HG02678 (cell line): ENCODE data around the gene CDH2.

Experiments
- ATAC-seq: cut with Tn5 transposase; IDR thresholded peaks from one replicate; pipeline ENCODE4 v1.9.1; 2021; ENCODE audit warnings: mild to moderate bottlenecking, moderate library complexity; ENCODE audit not compliant: unreplicated experiment

CDH2 gene

DNA sequence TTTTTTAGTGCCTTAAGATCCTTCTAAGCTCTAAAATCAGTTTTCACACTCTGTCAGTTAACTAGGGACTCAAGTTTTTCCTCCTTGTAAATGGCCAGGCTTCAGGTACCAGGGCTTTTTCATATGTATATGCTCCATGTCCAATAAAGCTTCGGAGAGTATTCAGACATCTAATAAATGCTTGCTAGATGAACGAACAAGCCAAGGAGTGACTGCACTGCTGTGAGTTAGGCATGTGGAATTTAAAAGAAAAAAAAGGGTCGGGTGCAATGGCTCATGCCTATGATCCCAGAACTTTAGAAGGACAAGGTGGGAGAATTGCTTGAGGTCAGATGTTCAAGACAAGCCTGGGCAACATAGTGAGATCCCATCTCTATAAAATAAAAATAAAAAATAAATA, 81.9 kb downstream of the CDH2 start:
- no peak for ATAC-seq

DNA sequence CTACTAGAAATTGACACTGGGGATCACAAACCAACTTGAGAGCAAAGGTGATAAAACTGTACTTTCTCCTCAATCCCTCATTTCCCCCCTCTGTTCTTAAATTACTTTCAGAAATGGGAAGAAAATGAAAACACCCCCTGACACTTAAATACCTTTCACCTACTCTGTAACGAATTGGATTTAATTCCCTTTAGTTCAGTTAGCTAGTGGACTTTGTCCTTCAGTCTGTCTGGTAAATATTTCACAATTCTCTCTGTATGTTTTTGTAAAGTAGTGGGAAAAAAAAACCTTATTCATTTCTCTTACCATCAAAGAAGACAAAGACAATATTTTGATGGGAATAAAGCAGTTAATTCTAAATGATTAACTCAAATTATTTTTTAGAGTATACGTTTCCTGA, 85.7 kb downstream of the CDH2 start:
- no peak for ATAC-seq

DNA sequence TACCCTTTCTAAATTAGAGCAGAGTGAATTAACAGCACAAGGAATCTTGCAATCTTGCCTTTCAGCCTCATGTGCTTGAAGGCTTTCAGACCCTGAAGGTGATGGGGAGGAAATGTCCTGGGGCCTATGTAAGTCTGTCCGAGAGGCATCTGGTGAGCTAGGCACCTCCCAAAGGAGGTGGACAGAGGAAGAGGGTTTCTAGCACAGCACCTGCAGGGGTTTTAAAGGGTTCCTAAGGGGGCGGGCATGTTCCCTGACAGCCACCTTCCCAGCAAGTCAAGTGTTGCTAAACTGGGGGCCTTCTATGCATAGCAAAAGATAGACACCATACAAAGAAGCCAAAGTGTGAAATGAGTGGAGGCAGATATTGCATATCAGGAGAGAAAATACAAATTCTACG, 88.5 kb downstream of the CDH2 start:
- no peak for ATAC-seq

DNA sequence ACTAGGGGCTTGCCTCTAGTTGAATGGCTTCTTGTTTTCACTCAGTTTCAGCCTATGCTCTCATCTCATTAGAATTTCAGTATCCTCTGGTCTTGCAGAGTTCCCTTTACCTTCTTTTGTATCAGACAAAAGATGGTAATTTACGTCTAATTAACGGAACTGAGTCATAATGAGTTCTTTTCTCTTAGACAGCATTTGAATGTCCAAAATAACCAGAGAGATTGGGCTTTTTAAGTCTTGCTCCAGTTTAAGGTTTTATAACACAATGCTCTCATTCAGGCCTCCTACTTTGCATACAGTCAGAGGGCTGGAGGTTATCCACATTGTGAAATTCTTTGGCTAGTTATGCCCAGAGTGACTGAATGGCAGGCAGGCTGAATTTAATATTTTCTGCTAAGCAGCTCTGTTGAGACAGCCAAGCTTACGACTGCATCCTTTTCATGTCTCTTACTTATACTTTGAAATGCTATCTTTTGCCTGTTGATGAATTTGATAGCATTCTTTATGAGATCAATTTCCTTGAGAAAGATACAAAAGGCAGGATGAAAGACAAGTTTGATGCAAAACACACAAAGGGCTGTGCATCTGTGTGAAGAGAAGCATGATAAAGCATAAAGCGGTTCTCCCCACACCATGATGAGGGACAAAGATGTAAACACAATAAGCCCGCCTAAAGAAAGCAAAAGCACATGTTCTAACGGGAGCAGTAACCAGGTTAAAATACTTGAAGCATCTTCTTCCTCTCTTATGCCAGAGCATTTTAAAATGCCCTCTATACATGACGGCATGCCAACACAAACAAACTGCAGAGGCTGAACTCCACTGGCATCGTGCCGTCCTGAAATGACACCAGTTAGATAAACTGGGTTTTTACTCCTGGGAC, 90.0 kb downstream of the CDH2 start:
- ATAC-seq: no peak

DNA sequence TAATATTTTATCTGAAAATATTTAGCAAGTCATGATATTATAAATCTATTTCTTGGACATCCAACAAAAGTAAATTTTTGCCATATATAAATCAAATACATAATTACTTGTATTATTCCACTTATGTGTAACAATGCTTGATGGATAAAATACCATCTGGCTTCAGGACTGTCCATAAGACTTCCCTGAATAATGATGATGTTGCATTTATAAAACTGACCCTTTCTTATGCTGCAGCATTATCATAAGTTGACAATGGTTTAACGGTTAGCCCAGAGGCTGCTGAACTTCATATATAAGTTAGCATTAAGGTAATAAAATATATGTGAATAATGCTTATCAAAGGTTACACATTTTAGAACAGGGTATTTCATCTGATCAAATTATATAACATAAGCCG, 95.4 kb downstream of the CDH2 start:
- ATAC-seq: no peak

DNA sequence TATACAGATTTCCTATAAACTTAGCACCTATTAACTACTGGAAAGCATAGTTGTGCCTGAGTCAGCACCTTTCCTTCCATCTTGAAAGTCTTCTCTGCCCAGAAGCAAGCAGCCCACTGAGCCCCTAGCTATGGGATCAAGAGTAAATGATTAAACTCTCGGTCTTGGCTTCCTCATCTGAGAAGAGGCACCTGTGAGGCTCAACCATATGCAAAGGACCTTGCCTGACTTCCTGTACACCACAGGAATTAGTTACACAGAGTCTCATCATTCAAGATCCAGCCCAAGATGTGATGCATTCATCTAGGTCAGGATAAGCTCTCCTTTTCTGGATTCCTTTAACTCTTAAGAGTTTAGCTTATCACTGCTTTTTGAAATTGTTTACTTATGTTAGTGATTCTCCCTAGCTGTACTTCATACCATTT, 96.0 kb downstream of the CDH2 start:
- ATAC-seq: no peak

DNA sequence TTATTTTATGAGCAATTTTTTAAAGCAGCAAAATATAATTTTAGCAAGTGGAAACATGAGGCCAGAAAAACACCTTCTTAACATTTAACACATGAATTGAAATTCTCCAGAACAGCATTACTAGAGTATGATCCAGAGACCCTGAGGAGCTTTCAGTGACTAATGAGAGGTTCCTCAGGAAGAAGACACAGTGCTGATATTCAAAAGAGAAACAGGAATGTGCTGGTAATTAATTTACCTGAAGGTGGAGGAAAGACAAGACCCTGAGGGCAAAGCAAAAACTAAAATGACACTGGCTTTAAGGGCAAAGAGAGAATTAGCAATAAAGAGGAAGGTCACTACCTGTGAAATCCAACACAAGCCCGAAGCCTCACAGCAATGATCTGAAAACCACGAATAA, 97.0 kb downstream of the CDH2 start:
- no peak for ATAC-seq

DNA sequence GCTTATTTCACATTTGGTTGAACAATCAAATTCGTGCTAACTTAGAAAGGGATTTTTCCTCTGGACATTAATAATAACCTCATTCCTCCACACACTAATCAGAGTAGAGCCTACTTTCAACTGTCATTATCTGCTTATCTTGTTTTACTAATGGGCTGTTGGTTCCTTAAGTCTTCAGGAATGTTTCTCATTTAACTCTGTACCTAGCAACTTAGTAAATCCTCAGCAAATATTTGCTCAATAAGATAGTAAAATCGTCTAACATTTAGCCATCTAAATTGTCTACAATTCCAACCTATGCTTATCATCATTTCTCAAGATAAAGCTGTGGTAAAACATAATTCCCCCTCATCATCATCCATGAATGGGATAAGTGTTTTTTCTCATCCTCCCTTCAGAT, 98.1 kb downstream of the CDH2 start:
- ATAC-seq: no peak

DNA sequence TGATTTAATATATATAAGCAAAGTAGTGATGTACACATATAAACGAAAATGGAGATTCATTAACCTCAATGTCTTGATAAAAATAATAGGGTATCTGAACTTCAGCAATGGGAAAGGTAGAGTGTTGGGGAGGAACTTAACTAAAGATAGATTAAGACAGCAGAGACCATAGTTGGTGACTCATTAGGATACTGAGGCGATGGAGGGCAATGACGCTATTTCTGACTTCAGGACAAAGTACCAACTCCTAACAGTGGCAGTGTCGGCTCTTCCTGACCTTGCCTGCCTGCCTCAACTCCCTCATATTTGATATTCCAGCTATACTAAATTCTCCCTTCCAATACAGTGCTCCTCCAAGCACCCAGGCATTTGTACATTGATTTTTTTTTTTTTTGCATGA, 98.6 kb downstream of the CDH2 start:
- ATAC-seq: no peak

DNA sequence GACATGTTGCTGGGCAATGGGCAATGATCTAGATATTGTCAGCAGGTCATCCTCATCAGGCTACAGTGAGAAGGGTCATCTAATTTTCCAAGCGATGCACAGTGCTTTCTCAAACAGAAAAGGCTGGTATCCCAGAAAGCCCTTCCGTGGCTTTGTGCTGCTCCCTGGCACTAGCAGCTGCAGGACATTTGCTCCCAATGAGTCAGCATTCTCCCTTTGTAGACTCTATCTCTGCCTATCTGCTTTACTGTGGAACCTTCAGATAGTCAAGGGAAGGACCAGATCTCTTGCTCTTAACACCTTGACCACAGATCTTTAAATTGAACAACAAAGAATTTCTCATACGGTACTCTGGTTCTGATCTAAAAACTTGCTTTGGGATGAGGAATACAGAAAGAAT, 101.4 kb downstream of the CDH2 start:
- no peak for ATAC-seq

DNA sequence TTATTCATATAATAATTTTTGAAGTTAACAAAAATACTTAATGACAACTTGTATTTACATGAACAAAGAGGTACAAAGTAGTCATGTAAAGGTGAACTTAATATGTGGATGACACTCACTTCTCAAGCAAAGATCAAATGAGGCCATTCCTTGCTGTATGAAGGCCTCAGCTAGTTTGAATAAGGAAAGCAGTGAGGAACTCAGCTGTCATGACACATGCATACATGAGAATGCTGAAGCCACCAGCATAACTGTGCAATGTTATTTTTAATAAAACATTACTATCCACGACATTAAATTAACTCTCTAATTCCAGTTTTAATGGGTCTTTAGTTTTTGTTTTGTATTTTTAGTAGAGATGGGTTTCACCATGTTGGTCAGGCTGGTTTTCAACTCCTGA, 102.9 kb downstream of the CDH2 start:
- ATAC-seq: no peak

DNA sequence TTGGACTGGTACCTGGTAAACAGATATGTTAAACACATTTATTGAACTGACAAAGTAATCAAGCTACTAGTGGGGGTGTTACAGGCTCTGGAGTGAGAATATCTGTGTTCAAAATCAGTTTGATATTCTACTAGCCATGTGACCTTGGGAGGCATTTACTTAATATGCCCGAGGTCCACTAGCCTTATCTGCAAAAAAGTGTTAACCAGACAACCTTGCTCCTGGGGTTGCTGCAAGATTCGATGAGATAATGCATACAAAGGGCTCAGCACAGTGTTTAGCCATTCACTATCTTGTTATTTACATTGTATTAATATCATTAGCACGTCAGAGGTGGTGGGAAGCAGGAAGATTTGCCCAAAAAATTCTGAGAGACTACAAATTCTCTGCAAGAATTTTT, 103.3 kb downstream of the CDH2 start:
- no peak for ATAC-seq

DNA sequence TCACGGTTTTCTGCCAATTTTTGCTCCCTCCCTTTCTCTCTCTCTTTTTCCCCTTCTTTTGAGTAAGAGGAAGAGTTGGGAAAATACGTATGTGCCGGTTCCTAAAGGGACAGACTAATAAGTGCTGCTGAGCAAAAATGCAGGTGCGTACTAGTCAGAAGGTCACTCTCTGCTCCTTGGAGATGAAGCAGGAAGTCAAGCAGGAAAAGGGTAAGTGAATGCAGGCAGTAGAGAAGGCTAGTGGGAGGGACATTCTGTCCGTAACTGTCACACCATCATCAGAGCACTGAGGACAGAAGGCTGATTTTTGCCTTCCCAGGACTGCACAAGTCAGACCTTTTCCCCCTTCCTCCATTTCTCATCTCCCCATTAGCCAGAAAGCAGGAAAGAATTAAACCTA, 105.7 kb downstream of the CDH2 start:
- ATAC-seq: no peak

DNA sequence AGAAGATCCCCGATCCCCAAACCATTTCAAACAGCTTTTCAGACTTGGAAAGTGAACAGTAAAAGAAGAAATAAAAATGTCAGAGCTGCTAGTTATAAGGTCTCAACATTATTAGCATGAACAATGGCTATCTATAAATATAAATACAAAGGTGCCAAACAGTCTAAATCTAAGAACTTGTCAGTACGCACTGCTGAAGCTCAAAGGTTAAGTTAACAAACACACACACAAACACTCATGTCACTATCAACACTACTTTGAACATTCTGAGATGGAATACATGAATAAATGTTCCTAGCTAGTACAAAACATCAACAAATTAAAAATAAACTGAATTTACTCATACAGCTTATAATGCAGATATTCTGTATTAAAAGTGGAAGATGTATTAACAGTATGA, 108.7 kb downstream of the CDH2 start:
- no peak for ATAC-seq

DNA sequence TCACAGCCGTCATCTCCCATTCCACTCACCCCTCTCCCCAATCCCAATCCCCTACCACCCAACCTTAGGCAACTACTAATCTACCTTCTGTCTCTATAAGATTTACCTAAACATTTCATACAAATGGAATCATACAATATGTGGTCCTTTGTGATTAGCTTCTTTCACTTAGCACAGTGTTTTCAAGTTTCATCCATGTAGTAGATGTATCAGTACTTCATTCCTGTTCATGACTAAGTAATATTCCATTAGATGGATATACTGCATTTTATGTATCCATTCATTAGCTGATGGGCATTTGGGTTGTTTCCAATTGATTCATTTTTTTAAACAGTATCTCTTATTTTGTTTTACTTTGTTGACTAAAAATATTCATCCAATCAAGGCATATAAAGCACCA, 109.6 kb downstream of the CDH2 start:
- ATAC-seq: no peak

DNA sequence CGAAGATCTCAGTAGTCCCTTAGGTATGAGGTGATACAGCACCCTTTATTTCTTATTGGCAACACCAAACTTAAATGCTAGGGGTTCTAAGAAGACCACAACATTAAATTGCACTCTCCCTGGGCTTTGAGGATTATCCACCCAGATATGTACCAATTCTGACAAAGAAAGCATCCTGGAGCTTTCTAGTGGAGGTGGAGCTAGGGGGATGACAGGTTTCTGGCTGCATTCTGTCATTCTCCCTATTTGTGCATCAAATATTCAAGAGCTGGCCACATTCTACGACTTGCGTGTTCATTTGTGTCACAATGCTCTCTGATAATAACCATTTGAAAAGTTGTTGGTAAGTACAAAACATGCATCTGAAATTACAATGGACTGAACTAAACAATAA, 111.1 kb downstream of the CDH2 start:
- ATAC-seq: no peak

DNA sequence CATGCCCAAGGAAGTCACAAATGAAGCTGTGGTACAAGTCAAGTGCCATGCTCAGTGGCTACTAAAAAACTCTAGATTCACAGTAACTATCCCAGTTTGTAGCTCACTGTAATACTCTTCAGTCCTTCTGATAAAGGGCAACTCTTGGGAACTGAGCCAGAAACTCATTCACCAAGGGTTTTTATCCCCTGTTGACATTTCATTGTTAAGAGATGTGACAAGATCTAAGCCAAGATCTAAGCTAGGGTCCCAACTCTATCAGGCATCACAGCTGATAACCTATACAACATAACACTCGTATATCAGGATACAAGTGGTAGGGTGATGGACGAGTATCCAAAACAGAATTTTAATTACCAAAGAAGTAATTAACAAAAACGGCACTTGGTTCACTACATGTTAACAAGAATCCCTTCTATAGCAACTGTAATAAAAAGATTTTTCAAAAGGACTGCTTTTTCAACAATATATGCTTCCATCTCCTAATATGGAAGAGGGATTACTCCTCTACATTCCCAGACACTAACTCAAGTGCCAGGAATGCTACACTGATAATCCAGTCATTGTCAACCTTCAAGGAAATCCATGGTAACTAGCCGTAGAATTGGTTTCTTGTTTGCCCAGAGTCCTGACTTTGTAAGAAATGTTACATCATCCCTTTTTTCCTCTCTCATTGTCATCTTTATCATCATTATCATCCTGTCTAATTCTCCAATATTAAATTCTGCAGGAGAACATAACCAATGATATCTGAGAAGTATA, 111.7 kb downstream of the CDH2 start:
- no peak for ATAC-seq

DNA sequence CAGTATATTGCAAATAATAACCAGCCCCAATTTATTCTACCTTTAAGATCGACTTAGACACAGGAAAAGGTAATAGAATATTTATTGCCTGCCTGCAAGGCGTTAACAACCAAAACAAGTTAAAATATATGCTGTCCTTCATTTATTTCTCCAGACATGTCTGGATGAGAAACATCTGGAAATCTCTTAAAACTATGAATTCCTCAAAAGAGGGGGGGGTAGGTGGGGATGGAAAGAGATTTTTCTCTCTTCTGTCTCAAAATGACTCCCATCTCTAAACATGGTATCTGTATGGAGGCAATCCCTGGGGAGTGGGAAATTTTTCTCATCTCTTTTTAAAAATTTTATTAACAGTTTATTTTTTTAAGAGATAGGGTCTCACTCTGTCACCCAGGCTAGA, 113.0 kb downstream of the CDH2 start:
- no peak for ATAC-seq

DNA sequence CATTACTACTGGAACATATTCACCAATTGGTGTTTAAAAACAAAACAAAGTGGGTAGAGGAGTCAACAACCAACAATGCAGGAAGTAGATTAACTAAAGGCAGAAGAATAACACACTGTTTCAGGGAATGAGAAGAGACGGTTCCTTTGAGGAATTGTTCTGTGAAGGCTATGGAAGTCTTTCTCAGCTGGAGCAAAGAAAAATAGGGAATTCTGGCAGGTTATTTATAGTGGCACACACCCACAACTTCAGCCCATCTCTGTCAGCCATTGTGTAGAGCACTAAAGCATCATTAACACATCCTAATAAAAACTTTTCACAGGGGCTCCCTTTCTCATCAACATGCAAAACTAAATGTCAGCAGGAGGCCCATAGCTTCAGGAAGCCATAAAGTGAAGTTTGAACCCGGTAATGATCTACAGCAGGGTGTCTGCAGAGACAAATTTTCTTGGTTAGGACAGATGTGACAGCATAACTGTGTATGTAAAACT, 113.6 kb downstream of the CDH2 start:
- ATAC-seq: no peak

DNA sequence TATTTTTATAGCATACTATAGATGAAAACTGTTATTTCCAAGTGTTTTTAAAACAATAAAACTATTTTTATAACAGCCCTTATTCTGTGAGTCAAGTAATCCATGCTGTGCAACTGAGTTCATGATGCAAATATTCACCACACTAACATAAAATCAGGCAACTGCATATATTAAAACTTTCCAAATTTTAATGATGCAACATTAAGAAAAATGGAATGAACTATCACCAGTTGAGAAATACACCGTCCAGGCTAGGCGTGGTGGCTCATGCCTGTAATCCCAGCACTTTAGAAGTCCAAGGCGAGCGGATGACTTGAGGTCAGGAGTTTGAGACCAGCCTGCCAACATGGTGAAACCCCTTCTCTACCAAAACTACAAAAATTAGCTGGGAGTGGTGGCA, 114.5 kb downstream of the CDH2 start:
- ATAC-seq: no peak

DNA sequence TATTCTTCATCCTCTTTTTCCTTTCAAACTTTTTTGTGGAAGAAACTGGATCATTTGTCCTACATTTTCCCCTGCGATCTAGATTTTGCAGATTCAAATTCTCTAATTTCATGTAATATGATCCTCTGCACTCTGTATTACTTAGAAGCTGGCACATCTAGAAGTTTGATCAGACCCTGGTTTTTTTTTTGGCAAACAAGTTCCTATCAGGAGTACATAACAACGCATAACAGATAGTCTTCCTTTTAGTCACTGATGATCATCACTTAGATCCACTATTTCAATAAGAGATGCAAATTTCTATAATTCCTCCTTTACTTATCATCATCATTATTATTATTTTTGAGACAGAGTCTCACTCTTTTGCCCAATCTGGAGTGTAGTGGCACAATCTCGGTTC, 117.1 kb downstream of the CDH2 start:
- ATAC-seq: no peak

DNA sequence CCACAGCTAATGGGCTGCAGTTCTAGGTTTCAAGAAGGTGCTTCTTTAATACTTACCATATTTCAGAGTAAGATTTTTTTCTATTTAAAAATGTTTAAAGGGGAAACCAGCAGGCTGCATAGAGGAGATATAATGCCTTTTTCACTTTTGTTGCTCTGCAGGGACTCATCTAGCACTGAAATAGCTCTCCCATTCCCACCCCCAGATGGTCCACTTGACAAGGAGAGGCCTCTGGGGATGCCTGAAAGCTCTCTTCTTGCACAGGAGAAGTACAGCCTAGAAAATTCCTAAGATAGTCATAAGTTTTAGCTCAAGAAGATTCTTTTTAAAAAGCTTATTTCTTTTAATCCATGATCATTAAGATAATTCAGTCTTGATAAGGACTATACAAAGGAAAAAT, 126.4 kb downstream of the CDH2 start:
- no peak for ATAC-seq
